Small intestine (tissue), 7 donors: ENCODE measurements around the gene CDCA4. TPM values are rescaled to one million over a fixed set of nuclear protein-coding genes. Genes with fewer than 3 reads are reported as not detected.

ENCODE experiments used
- DNase-seq, 2 donors: peaks; one replicate each; pipeline versions ENCODE4 v3.0.0 to v3.0.0-alpha.2; 2013
- FAIRE-seq: peaks from 2 replicates; lab custom pipeline; 2012; peaks lifted over from hg19 to GRCh38; lab: Jason Lieb, UNC
- H3K27ac ChIP-seq, 3 donors: one replicate each; pipeline ENCODE4 v1.5.1; 2013; ENCODE audit warnings: low read length in 2 of 3, mild to moderate bottlenecking in 2 of 3, control low read depth in 1 of 3, inconsistent platforms in 1 of 3, low read depth in 1 of 3, moderate library complexity in 1 of 3
- H3K27me3 ChIP-seq, 3 donors: one replicate each; pipeline ENCODE4 v1.6.1; 2013; ENCODE audit warnings: low read length in 3 of 3, inconsistent platforms in 1 of 3; ENCODE audit not compliant: control insufficient read depth in 3 of 3, insufficient read depth in 3 of 3
- H3K36me3 ChIP-seq, 3 donors: one replicate each; pipeline ENCODE4 v1.6.1; 2013; ENCODE audit warnings: low read length in 3 of 3, inconsistent platforms in 1 of 3, low read depth in 1 of 3, mild to moderate bottlenecking in 1 of 3, moderate library complexity in 1 of 3; ENCODE audit not compliant: control insufficient read depth in 3 of 3, insufficient read depth in 2 of 3
- H3K4me1 ChIP-seq, 3 donors: one replicate each; pipeline ENCODE4 v1.6.1; 2013; ENCODE audit warnings: low read length in 2 of 3, inconsistent platforms in 1 of 3, low read depth in 1 of 3, mild to moderate bottlenecking in 1 of 3, moderate library complexity in 1 of 3; ENCODE audit not compliant: control insufficient read depth in 3 of 3, insufficient read depth in 2 of 3
- H3K4me3 ChIP-seq, 3 donors: one replicate each; pipeline ENCODE4 v1.5.1; 2013; ENCODE audit warnings: low read length in 3 of 3, control low read depth in 1 of 3, inconsistent platforms in 1 of 3, low read depth in 1 of 3, mild to moderate bottlenecking in 1 of 3, moderate library complexity in 1 of 3
- H3K9me3 ChIP-seq, 2 donors: one replicate each; pipeline ENCODE4 v1.6.1; 2013; ENCODE audit warnings: low read depth in 1 of 2, low read length in 1 of 2; ENCODE audit not compliant: control insufficient read depth in 2 of 2, insufficient read depth in 1 of 2
- WGBS, 3 donors: extraction: QIAGEN DNeasy Blood & Tissue Kit; methylation state at CpG; one replicate each; pipeline ENCODE4 v1.1.7; 2013; 5-methylcytosine and 5-hydroxymethylcytosine counted together
- polyA plus RNA-seq, 4 donors: library from polyadenylated mRNA; stranded (reverse) in 3 of 4; unstranded in 1 of 4; fragments of 200-250 nt in 3 of 4; fragments of 120-200 nt in 1 of 4; gene quantifications; one replicate each; pipeline versions ENCODE4 v1.2.1 to v1.2.3, GENCODE V29; 2013
- donor health status: healthy with polysubstance abuse.
- donor health status: control.
- donor health status: control.
- donor health status: Bipolar disorder and iron deficiency.
- donor health status: healthy.

CDCA4 gene
- polyA plus RNA-seq, 4 donors: 2.7 to 11.3 (median 6.9) TPM

GRCh38 chr14:105011312-105011990 is 9.4 kb downstream of the CDCA4 start:
- Histone ChIP-seq H3K27me3 (no peaks in the 10 kb centered on the region), H3K36me3 (peaks cover 2 to 71% (median 5%) of the 10 kb centered on the region in 3 donors), H3K4me1 (no peaks in the 10 kb centered on the region), H3K4me3 (no peak overlapping the region), H3K27ac (no peak overlapping the region), H3K9me3 (no peaks in the 10 kb centered on the region)
- no peak for DNase-seq
- 79 to 84% (median 82%) methylated on average over 29 of the region's 29 CpGs for WGBS, 3 donors
- no peak for FAIRE-seq

- DNase-seq: no peak
- Histone ChIP-seq H3K4me1 (no peaks in the 10 kb centered on the region), H3K36me3 (peaks cover 2 to 69% (median 5%) of the 10 kb centered on the region in 3 donors), H3K9me3 (no peaks in the 10 kb centered on the region), H3K4me3 (no peak overlapping the region), H3K27me3 (no peaks in the 10 kb centered on the region), H3K27ac (no peak overlapping the region)
- no peak for FAIRE-seq
- WGBS, 3 donors: 74 to 86% (median 83%) methylated on average over 17 of the region's 17 CpGs
Measured at GRCh38 chr14:105010891-105011291, 10.0 kb downstream of the CDCA4 start.

- 81 to 87% (median 87%) methylated on average over 3 to 4 of the region's 4 CpGs for WGBS, 3 donors
- no peak overlapping the region for H3K4me3 ChIP-seq
- no peaks in the 10 kb centered on the region for H3K27me3 ChIP-seq
- H3K27ac ChIP-seq: no peak overlapping the region
- H3K4me1 ChIP-seq: no peaks in the 10 kb centered on the region
- DNase-seq (no peak), FAIRE-seq (no peak)
- no peaks in the 10 kb centered on the region for H3K9me3 ChIP-seq
- H3K36me3 ChIP-seq: peaks cover 2 to 67% (median 5%) of the 10 kb centered on the region in 3 donors
Measured at GRCh38 chr14:105010106-105010505, 10.8 kb downstream of the CDCA4 start.

DNA sequence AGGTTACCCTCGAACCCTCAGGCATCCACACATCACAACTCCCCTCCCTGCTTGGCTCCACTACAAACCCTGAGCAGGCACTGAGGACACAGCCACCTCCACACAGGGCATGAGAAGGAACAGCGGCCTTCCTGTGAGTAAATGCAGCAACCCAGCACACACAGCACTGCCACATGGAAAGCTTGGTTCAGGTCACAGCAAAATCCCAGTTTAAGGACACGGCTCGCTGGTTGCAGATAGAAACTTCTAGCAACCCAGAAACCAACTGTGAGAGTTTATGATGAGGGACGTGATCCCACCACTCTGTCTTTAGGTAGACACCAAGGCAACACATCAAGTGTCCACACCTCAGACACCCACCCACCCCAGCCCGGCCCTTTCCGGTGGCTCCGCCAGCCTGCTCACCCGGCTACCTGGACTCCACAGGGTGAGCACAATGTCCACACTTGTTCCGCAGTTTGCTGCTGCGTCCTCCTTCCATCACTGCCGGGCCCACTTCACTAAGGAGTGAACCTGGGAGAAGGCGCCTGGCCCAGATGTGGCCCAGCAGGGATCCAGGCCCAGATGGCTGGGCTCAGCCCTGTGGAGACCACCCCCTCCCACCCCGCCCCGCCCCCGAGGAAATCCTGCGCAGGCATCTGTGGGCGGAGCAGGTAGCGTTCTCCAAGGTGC is 13.2 kb downstream of the CDCA4 start:
- Histone ChIP-seq H3K4me3 (no peak overlapping the region), H3K27ac (no peak overlapping the region), H3K27me3 (no peaks in the 10 kb centered on the region), H3K9me3 (no peaks in the 10 kb centered on the region), H3K4me1 (no peaks in the 10 kb centered on the region), H3K36me3 (peaks cover 2 to 59% (median 5%) of the 10 kb centered on the region in 3 donors)
- WGBS, 3 donors: 94 to 95% (median 95%) methylated on average over 19 of the region's 19 CpGs
- FAIRE-seq: no peak
- DNase-seq: no peak

GRCh38 chr14:105006831-105007592 is 13.9 kb downstream of the CDCA4 start:
- H3K9me3 ChIP-seq: no peaks in the 10 kb centered on the region
- 91 to 92% (median 92%) methylated on average over 21 of the region's 21 CpGs for WGBS, 3 donors
- H3K27ac ChIP-seq: no peak overlapping the region
- no peak for DNase-seq
- H3K27me3 ChIP-seq: no peaks in the 10 kb centered on the region
- H3K4me1 ChIP-seq: no peaks in the 10 kb centered on the region
- no peak for FAIRE-seq
- H3K4me3 ChIP-seq: no peak overlapping the region
- H3K36me3 ChIP-seq: peaks cover 2 to 54% (median 5%) of the 10 kb centered on the region in 3 donors

DNA sequence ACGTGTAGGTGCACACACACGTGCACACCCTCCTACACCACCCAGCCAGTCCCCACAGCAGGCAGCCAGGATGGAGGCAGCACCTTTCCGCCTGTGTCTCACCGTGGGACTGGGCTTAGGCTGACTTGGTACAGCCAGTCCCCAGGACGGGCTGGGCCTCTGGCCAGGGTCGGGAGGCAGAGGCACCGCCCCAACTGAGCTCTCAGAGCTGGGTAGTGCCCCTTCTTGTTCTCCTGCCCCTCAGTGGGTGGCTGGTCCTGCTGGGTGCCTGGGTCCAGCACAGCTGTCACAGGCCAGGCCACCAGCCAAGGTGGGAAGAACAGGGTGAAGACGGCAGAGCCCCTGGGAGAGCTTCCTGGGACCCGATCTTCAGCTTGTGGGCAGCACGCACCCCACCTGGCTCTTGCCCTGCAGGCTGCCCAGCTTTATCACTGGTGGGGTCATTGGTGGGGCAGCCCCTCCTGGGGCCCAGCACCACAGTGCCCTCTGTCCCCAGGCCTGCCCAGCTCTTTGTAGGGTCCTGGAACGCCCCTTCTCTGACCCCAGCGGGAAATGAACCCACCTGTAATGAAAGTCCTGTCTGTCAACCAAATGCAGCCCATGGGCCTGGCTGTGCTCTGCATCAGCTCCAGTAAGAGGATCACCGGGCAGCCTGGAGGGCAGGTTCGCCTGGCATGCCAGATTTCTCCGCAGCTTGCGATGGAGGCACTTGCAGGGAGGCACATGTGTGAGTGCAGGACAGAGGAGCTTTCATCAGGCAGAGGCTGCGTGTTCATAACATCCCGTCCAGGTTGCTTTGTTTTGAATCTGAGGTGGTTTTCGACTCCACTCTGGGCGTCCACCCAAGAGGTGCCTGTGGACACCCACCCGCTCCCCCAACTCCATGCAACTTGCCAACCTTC is 14.7 kb downstream of the CDCA4 start:
- Histone ChIP-seq H3K36me3 (peaks cover 2 to 46% (median 5%) of the 10 kb centered on the region in 3 donors), H3K27ac (no peak overlapping the region), H3K27me3 (no peaks in the 10 kb centered on the region), H3K4me3 (no peak overlapping the region), H3K4me1 (no peaks in the 10 kb centered on the region), H3K9me3 (no peaks in the 10 kb centered on the region)
- no peak for FAIRE-seq
- no peak for DNase-seq
- 88 to 90% (median 89%) methylated on average over 21 of the region's 21 CpGs for WGBS, 3 donors

GRCh38 chr14:105005329-105005928 is 15.5 kb downstream of the CDCA4 start:
- no peaks in the 10 kb centered on the region for H3K9me3 ChIP-seq
- WGBS, 3 donors: 82 to 86% (median 84%) methylated on average over 19 to 20 of the region's 20 CpGs
- peaks cover 0 to 41% (median 2%) of the 10 kb centered on the region in 3 donors for H3K36me3 ChIP-seq
- H3K4me1 ChIP-seq: no peaks in the 10 kb centered on the region
- H3K27me3 ChIP-seq: no peaks in the 10 kb centered on the region
- H3K4me3 ChIP-seq: no peak overlapping the region
- H3K27ac ChIP-seq: no peak overlapping the region
- no peak for FAIRE-seq
- DNase-seq: no peak
